Neural cell (in vitro differentiated cells): ENCODE measurements around the gene NGFR. TPM values are rescaled to one million over a fixed set of nuclear protein-coding genes. Genes with fewer than 3 reads are reported as not detected.

Experiments
- H2AFZ ChIP-seq: fragments of 200-600, 300-800 bp; sonication (generic), shearing (Covaris generic); 2 replicates; pipeline ENCODE4 v1.6.0; 2014; ENCODE audit warnings: low read depth, mild to moderate bottlenecking, antibody characterized with exemption, low read length, moderate library complexity
- H3F3A ChIP-seq: fragments of 200-600 bp; shearing (Covaris generic); 2 replicates; pipeline ENCODE4 v1.6.1; 2016; ENCODE audit warnings: mild to moderate bottlenecking, moderate library complexity, mixed read lengths, antibody characterized with exemption, low read length; ENCODE audit not compliant: insufficient read depth, poor library complexity, severe bottlenecking
- H3K27ac ChIP-seq: fragments of 200-600, 300-800 bp; sonication (generic), shearing (Covaris generic); 2 replicates; pipeline ENCODE4 v1.5.1; 2014; ENCODE audit warnings: mild to moderate bottlenecking, low read length, moderate library complexity
- H3K27me3 ChIP-seq: fragments of 300-800, 200-600 bp; sonication (generic), shearing (Covaris generic); 2 replicates; pipeline ENCODE4 v1.6.0; 2014; ENCODE audit warnings: mild to moderate bottlenecking, low read depth, low read length, moderate library complexity; ENCODE audit not compliant: insufficient read depth
- H3K36me3 ChIP-seq: fragments of 300-800, 200-600 bp; sonication (generic), shearing (Covaris generic); 2 replicates; pipeline ENCODE4 v1.5.1; 2014; ENCODE audit warnings: mild to moderate bottlenecking, antibody characterized with exemption, low read length, moderate library complexity; ENCODE audit not compliant: insufficient read depth
- H3K4me2 ChIP-seq: fragments of 300-800, 200-600 bp; sonication (generic), shearing (Covaris generic); 2 replicates; pipeline ENCODE4 v1.6.0; 2014; ENCODE audit warnings: mild to moderate bottlenecking, low read length
- H3K4me3 ChIP-seq: fragments of 300-800, 200-600 bp; sonication (generic), shearing (Covaris generic); 2 replicates; pipeline ENCODE4 v1.5.1; 2014; ENCODE audit warnings: mild to moderate bottlenecking, low read length, moderate library complexity
- H3K79me2 ChIP-seq: fragments of 200-600 bp; shearing (Covaris generic); replicated peaks from 2 replicates; pipeline ENCODE4 v1.6.0; 2014; ENCODE audit warnings: mild to moderate bottlenecking, low read length, moderate library complexity; ENCODE audit not compliant: insufficient read depth
- H3K9ac ChIP-seq: fragments of 300-800, 200-600 bp; sonication (generic), shearing (Covaris generic); 2 replicates; pipeline ENCODE4 v1.6.1; 2016; ENCODE audit warnings: mild to moderate bottlenecking, low read length, mixed read lengths
- H3K9me2 ChIP-seq: fragments of 200-600 bp; shearing (Covaris generic); 2 replicates; pipeline ENCODE4 v1.6.1; 2016; ENCODE audit warnings: mild to moderate bottlenecking, low read length, mixed read lengths; ENCODE audit not compliant: insufficient read depth
- H3K9me3 ChIP-seq: fragments of 200-600, 300-800 bp; sonication (generic), shearing (Covaris generic); 2 replicates; pipeline ENCODE4 v1.6.1; 2016; ENCODE audit warnings: mild to moderate bottlenecking, mixed run types, low read length, moderate library complexity, mixed read lengths
- H4K20me1 ChIP-seq: fragments of 200-600 bp; shearing (Covaris generic); 2 replicates; pipeline ENCODE4 v1.6.1; 2016; ENCODE audit warnings: mild to moderate bottlenecking, mixed run types; ENCODE audit not compliant: insufficient read depth
- CTCF ChIP-seq: fragments of 450-650 bp; IDR thresholded peaks from 2 replicates; pipeline ENCODE4 v1.5.1; 2014; ENCODE audit warnings: antibody characterized with exemption, mild to moderate bottlenecking, moderate library complexity; ENCODE audit not compliant: poor library complexity, severe bottlenecking
- EP300 ChIP-seq: fragments of 450-650 bp; conservative IDR thresholded peaks from 2 replicates; pipeline ENCODE4 v1.6.1; 2014; ENCODE audit warnings: antibody characterized with exemption, mild to moderate bottlenecking, moderate library complexity; ENCODE audit not compliant: poor library complexity, severe bottlenecking
- EZH2 ChIP-seq: fragments of 200-600, 300-800 bp; shearing (Covaris generic), sonication (generic); IDR thresholded peaks from 2 replicates; pipeline ENCODE4 v1.6.1; 2014; ENCODE audit warnings: antibody characterized with exemption, low read length, borderline replicate concordance, mild to moderate bottlenecking; ENCODE audit not compliant: insufficient read depth, poor library complexity, severe bottlenecking
- MXI1 ChIP-seq: fragments of 450-650 bp; conservative IDR thresholded peaks from 2 replicates; pipeline ENCODE4 v1.6.1; 2014; ENCODE audit warnings: antibody characterized with exemption, mild to moderate bottlenecking; ENCODE audit not compliant: poor library complexity, severe bottlenecking
- POLR2AphosphoS5 ChIP-seq: IDR thresholded peaks from 2 replicates; pipeline ENCODE4 v1.6.1; 2012
- RAD21 ChIP-seq: fragments of 450-650 bp; conservative IDR thresholded peaks from 2 replicates; pipeline ENCODE4 v1.6.1; 2014; ENCODE audit warnings: antibody characterized with exemption, mild to moderate bottlenecking, moderate library complexity
- REST ChIP-seq: IDR thresholded peaks from 2 replicates; pipeline ENCODE4 v1.6.1; 2012; ENCODE audit warnings: borderline replicate concordance
- SMC3 ChIP-seq: fragments of 450-650 bp; conservative IDR thresholded peaks from 2 replicates; pipeline ENCODE4 v1.6.1; 2014; ENCODE audit warnings: antibody characterized with exemption, mild to moderate bottlenecking, moderate library complexity; ENCODE audit not compliant: poor library complexity
- TAF1 ChIP-seq: IDR thresholded peaks from 2 replicates; pipeline ENCODE4 v1.6.1; 2012; ENCODE audit warnings: low read depth
- polyA plus RNA-seq: library from polyadenylated mRNA; depleted of rRNA; stranded (reverse); fragments of >200 nt; gene quantifications from 2 replicates; pipeline ENCODE4 v1.2.3, GENCODE V29; 2014

Gene NGFR
- polyA plus RNA-seq, 1 donor from 2014 or later, result 3.6 TPM

- no peaks in the 10 kb centered on the region for H3K79me2 ChIP-seq
- H3K9me3 ChIP-seq, result no peaks in the 10 kb centered on the region
- no peak for TF ChIP-seq TAF1
- TF ChIP-seq EZH2, result no peak
- no peak for TF ChIP-seq POLR2AphosphoS5
- TF ChIP-seq MXI1, result no peak
- TF ChIP-seq REST, result no peak
- TF ChIP-seq EP300, result no peak
- no peak for TF ChIP-seq RAD21
- no peak for TF ChIP-seq SMC3
- TF ChIP-seq CTCF, result no peak
- no peaks in the 10 kb centered on the region for H3F3A ChIP-seq
- no peak overlapping the region for H3K4me3 ChIP-seq
- H2AFZ ChIP-seq, result no peak overlapping the region
- no peaks in the 10 kb centered on the region for H4K20me1 ChIP-seq
- H3K9me2 ChIP-seq, result no peaks in the 10 kb centered on the region
- no peaks in the 10 kb centered on the region for H3K27me3 ChIP-seq
- no peak overlapping the region for H3K27ac ChIP-seq
- no peak overlapping the region for H3K9ac ChIP-seq
- no peak overlapping the region for H3K4me2 ChIP-seq
- no peaks in the 10 kb centered on the region for H3K36me3 ChIP-seq
Measured at GRCh38 chr17:49487183-49487582, 7.9 kb upstream of the NGFR start.

- Histone ChIP-seq H3K4me2 (no peak overlapping the region), H3K27me3 (no peaks in the 10 kb centered on the region), H3K9me2 (no peaks in the 10 kb centered on the region), H3F3A (no peaks in the 10 kb centered on the region), H2AFZ (no peak overlapping the region), H3K9ac (no peak overlapping the region), H3K9me3 (no peaks in the 10 kb centered on the region), H3K36me3 (no peaks in the 10 kb centered on the region), H3K27ac (no peak overlapping the region), H4K20me1 (no peaks in the 10 kb centered on the region), H3K79me2 (no peaks in the 10 kb centered on the region), H3K4me3 (no peak overlapping the region)
- no peak for TF ChIP-seq REST
- TF ChIP-seq CTCF, result no peak
Measured at GRCh38 chr17:49488612-49489011, 6.5 kb upstream of the NGFR start.
